DMS 273 treated with DMSO at 0.1 percent for 48 hours (cell line): ENCODE results near the gene SNX27.

ENCODE experiments used
- DNase-seq: peaks from one replicate; lab custom pipeline; 2025; lab: John Stamatoyannopoulos, UW

SNX27 gene

GRCh38 chr1:151705753-151706463, 94.1 kb downstream of the SNX27 start:
- no peak for DNase-seq

GRCh38 chr1:151706464-151707415, 94.9 kb downstream of the SNX27 start:
- no peak for DNase-seq

GRCh38 chr1:151707541-151708065, 95.8 kb downstream of the SNX27 start:
- no peak for DNase-seq

- no peak for DNase-seq
Measured at GRCh38 chr1:151708891-151709290, 97.0 kb downstream of the SNX27 start.

GRCh38 chr1:151710187-151710840, 98.5 kb downstream of the SNX27 start:
- DNase-seq = peak; percentile 35

- no peak for DNase-seq
Measured at GRCh38 chr1:151711044-151711800, 99.4 kb downstream of the SNX27 start.

- no peak for DNase-seq
Measured at GRCh38 chr1:151711951-151712350, 100.1 kb downstream of the SNX27 start.

- no peak for DNase-seq
Measured at GRCh38 chr1:151713044-151713443, 101.2 kb downstream of the SNX27 start.

GRCh38 chr1:151713874-151714273, 102.0 kb downstream of the SNX27 start:
- DNase-seq = peak; percentile 24

- DNase-seq = no peak
Measured at GRCh38 chr1:151714820-151715725, 103.2 kb downstream of the SNX27 start.

- DNase-seq = no peak
Measured at GRCh38 chr1:151715726-151716404, 104.0 kb downstream of the SNX27 start.

- DNase-seq = no peak
Measured at GRCh38 chr1:151716405-151716762, 104.5 kb downstream of the SNX27 start.

- DNase-seq = peak; percentile 83
Measured at GRCh38 chr1:151716771-151717631, 105.2 kb downstream of the SNX27 start, which contains the start of gene CELF3. Gene CELF3 (minus strand): TSS chr1:151716803. CDS start chr1:151716020, 783 bp downstream.

GRCh38 chr1:151718011-151718431, 106.2 kb downstream of the SNX27 start:
- no peak for DNase-seq

GRCh38 chr1:151718666-151719065, 106.8 kb downstream of the SNX27 start:
- no peak for DNase-seq

GRCh38 chr1:151720125-151720524, 108.3 kb downstream of the SNX27 start:
- no peak for DNase-seq

GRCh38 chr1:151720554-151720953, 108.7 kb downstream of the SNX27 start:
- no peak for DNase-seq

- DNase-seq = no peak
Measured at GRCh38 chr1:151720974-151721787, 109.3 kb downstream of the SNX27 start, which contains the start of gene RIIAD1. Gene RIIAD1 (plus strand): TSS chr1:151721522. CDS start chr1:151721537, 15 bp downstream.
